Activated CD8-positive, alpha-beta T cell treated with anti-CD3 and anti-CD28 coated beads for 36 hours (primary cell): ENCODE data around the gene EN1. TPM values are rescaled to one million over a fixed set of nuclear protein-coding genes. Genes with fewer than 3 reads are reported as not detected.

Experiments
- ATAC-seq: fragments of 200-7000 bp; cut with Tn5 transposase; one replicate; pipeline ENCODE4 v1.10.0; 2021; ENCODE audit warnings: mild to moderate bottlenecking, moderate library complexity
- CTCF ChIA-PET: fragments of 350-600 bp; sonication (Branson Sonifier 250); formaldehyde crosslinking; loops from one replicate; lab custom pipeline; 2021; ENCODE audit warnings: antibody characterized with exemption; lab: Charles Lee
- POLR2A ChIA-PET: fragments of 350-600 bp; sonication (Branson Sonifier 250); formaldehyde crosslinking; loops from one replicate; lab custom pipeline; 2021; ENCODE audit warnings: antibody characterized with exemption; lab: Charles Lee
- DNase-seq: peaks from one replicate; pipeline ENCODE4 v3.0.0-alpha.2; 2020
- H3K27ac Mint-ChIP-seq: one replicate; pipeline ENCODE4 v1.8.0; 2021; ENCODE audit warnings: mild to moderate bottlenecking, mixed read lengths
- H3K27me3 Mint-ChIP-seq: one replicate; pipeline ENCODE4 v1.8.0; 2021; ENCODE audit warnings: mixed read lengths
- H3K36me3 Mint-ChIP-seq: one replicate; pipeline ENCODE4 v1.8.0; 2021; ENCODE audit warnings: low read depth, mixed read lengths
- H3K4me1 Mint-ChIP-seq: one replicate; pipeline ENCODE4 v1.8.0; 2021; ENCODE audit warnings: low read depth, mixed read lengths
- H3K4me3 Mint-ChIP-seq: one replicate; pipeline ENCODE4 v1.8.0; 2021; ENCODE audit warnings: mild to moderate bottlenecking, moderate library complexity, mixed read lengths
- H3K9me3 Mint-ChIP-seq: one replicate; pipeline ENCODE4 v1.8.0; 2021; ENCODE audit warnings: mixed read lengths
- intact Hi-C: fragments of 100-400 bp; cut with micrococcal nuclease; formaldehyde crosslinking; loops from one replicate; pipeline ENCODE4 v1.10.0; 2022
- total RNA-seq, 2 experiments: library from RNA; stranded (reverse); gene quantifications; one replicate each; pipeline ENCODE4 v1.2.3, GENCODE V29; 2021
- TF ChIP-seq, protein P1 (sequence below): fragments of 200-600 bp; IDR thresholded peaks from one replicate; pipeline ENCODE4 v1.8.0; 2022; ENCODE audit warnings: antibody characterized with exemption, mild to moderate bottlenecking

The EN1 gene
- total RNA-seq, 2 experiments from 2014 or later: not detected

DNA sequence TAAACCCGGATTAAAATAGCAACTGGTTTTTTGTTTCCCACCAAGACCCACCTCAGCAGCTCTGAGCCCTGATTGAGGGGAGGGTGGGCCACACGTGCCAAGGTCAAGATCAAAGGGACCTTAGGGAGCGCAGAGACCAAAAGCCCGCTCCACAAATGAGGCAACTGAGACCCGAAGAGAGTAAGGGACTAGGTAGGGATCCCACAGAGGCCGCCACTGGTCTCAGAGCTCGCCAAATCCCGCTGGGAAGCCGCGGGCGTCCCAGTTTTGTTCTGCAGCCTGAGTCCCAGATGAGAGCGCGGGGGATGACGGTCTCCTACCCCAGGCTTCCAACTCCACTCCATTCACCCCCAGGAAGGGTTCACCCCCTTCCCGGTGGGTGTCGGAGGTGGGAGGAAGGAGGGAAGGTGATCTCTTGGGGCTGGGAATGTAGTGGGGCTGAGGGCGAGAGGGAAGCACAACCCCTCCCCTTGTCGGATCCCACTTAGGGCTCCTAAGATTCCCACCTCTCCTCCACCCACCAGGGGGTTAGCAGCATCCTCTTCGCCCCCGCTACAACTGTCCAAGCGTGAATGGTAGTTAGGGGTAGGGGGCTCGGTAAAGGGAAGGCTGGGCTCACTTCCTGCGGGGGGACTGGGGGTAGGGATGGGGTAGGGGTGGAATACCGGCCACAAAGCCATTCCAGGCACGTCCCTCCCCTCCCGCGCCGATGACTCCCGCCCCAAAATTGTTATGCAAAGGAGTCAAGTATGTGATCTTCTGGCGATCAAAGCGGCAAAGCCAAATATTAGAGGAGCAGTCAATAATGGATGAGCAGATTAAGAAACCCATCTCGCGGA is 7.3 kb upstream of the EN1 start:
- no peak overlapping the region for H3K27ac Mint-ChIP-seq
- DNase-seq: no peak

DNA sequence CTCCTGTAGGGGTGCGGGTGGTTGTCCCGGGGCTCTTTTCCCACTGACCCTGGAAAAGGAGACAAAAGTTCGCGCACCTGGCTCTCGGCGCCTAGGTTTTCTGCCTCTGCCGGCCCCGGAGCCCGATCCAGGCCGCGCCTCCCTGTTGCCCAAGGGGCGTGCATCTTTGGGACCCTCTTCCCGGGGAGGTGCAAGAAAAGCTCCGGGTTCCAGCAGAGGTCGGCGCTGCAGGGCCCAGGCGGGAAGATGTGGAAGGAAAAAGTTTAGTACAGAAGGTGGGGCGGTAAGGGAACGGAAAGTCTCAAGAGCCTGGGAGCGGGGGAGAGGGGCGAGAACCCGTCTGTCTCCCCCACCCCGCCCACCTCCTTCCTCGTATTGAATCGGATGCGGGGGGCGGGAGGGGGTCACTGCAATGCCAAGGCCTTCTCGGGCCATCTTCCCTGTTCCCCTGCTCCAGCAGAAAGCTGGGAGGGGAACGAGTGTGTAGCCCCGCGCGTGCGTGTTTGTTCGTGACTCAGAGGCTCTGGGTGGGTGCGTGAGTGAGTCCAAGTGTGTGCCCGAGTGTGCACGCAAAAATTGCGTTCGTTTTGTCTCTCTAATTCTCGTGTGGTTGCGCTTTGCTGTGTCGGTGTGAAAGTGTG is 6.3 kb upstream of the EN1 start:
- CTCF ChIA-PET: interaction anchor here (2.7 to 3.5 kb wide), 2 partner anchors 9 to 360 kb away, joined by 17 to 44 read pairs; no protein-coding TSS in a partner anchor
- no peaks in the 10 kb centered on the region for H3K9me3 Mint-ChIP-seq
- H3K4me1 Mint-ChIP-seq: peaks cover 25% of the 10 kb centered on the region
- intact Hi-C loops: no loop called here
- no peak for DNase-seq
- peaks cover 73% of the 10 kb centered on the region for H3K27me3 Mint-ChIP-seq
- no peak overlapping the region for H3K27ac Mint-ChIP-seq
- TF ChIP-seq, protein P1, sequence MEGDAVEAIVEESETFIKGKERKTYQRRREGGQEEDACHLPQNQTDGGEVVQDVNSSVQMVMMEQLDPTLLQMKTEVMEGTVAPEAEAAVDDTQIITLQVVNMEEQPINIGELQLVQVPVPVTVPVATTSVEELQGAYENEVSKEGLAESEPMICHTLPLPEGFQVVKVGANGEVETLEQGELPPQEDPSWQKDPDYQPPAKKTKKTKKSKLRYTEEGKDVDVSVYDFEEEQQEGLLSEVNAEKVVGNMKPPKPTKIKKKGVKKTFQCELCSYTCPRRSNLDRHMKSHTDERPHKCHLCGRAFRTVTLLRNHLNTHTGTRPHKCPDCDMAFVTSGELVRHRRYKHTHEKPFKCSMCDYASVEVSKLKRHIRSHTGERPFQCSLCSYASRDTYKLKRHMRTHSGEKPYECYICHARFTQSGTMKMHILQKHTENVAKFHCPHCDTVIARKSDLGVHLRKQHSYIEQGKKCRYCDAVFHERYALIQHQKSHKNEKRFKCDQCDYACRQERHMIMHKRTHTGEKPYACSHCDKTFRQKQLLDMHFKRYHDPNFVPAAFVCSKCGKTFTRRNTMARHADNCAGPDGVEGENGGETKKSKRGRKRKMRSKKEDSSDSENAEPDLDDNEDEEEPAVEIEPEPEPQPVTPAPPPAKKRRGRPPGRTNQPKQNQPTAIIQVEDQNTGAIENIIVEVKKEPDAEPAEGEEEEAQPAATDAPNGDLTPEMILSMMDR: no peak
- H3K4me3 Mint-ChIP-seq: no peak overlapping the region
- ATAC-seq: no peak
- POLR2A ChIA-PET: no interaction called here
- no peaks in the 10 kb centered on the region for H3K36me3 Mint-ChIP-seq

More for the DNA sequence above, 7.3 kb upstream of the EN1 start:
- Mint-ChIP-seq H3K4me3 (no peak overlapping the region), H3K27me3 (peaks cover 76% of the 10 kb centered on the region), H3K36me3 (no peaks in the 10 kb centered on the region), H3K4me1 (peaks cover 23% of the 10 kb centered on the region), H3K9me3 (no peaks in the 10 kb centered on the region)
- no peak for ATAC-seq
- TF ChIP-seq, protein P1: no peak
- intact Hi-C loops: loop anchor here (5.0 kb wide), 3 partner anchors 317 to 807 kb away; no protein-coding TSS in a partner anchor
- ChIA-PET CTCF (interaction anchor here (0.6 to 3.5 kb wide), 49 partner anchors 8 to 822 kb away, joined by 3 to 50 read pairs (median 4); partner anchors contain the start of genes EN1 and MARCO), POLR2A (no interaction called here)

GRCh38 chr2:118853129-118853640 is 5.7 kb upstream of the EN1 start:
- ChIA-PET POLR2A (no interaction called here), CTCF (interaction anchor here (3.5 kb wide), 1 partner anchor 9 kb away, joined by 44 read pairs; no protein-coding TSS in a partner anchor)
- Mint-ChIP-seq H3K27me3 (peaks cover 78% of the 10 kb centered on the region), H3K27ac (no peak overlapping the region), H3K36me3 (no peaks in the 10 kb centered on the region), H3K4me3 (no peak overlapping the region), H3K4me1 (peaks cover 27% of the 10 kb centered on the region), H3K9me3 (no peaks in the 10 kb centered on the region)
- ATAC-seq (no peak), DNase-seq (no peak)
- intact Hi-C loops: no loop called here
- TF ChIP-seq, protein P1: no peak

DNA sequence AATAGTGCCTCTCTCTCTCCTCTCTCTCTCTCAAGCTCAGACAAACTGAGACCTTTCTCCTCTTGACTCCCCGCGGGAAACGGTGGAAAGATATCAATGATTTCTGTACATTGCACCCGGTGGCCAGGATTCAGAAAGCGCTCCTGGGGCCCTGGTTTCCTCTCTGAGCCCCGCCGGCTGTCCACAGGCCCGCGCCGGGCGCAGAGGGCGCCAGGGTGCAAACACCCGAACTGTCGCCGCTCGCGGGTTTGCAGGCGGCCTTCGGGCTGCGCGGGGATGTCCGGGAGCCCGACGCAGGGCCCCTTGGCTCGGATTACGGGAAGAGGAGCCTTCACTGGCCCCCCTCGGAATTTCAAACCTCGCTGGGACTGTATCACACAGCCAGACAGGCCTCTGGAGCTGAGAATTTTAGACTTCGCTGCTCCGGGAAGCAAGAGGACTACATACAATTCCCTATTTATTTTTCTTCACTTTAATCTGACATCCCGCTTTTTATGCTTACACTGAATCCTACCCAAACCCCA is 5.2 kb upstream of the EN1 start:
- DNase-seq: no peak
- Mint-ChIP-seq H3K4me3 (no peak overlapping the region), H3K9me3 (no peaks in the 10 kb centered on the region), H3K27ac (no peak overlapping the region), H3K36me3 (no peaks in the 10 kb centered on the region), H3K4me1 (peaks cover 26% of the 10 kb centered on the region), H3K27me3 (peaks cover 76% of the 10 kb centered on the region)
- TF ChIP-seq, protein P1: no peak
- POLR2A ChIA-PET: no interaction called here
- CTCF ChIA-PET: no interaction called here
- intact Hi-C loops: no loop called here
- ATAC-seq: no peak
